GM23248 (cell line): ENCODE measurements around the gene HAGH.

ENCODE experiments used
- EZH2 ChIP-seq: fragments of 200-600 bp; sonication (generic); IDR thresholded peaks from 2 replicates; pipeline ENCODE4 v1.6.1; 2018; ENCODE audit warnings: antibody characterized with exemption, mild to moderate bottlenecking; ENCODE audit not compliant: insufficient read depth, poor library complexity, severe bottlenecking
- EZH2phosphoT487 ChIP-seq: fragments of 200-600 bp; sonication (generic); IDR thresholded peaks from 2 replicates; pipeline ENCODE4 v1.6.1; 2018; ENCODE audit warnings: antibody characterized with exemption, moderate library complexity, mild to moderate bottlenecking, low read depth; ENCODE audit not compliant: insufficient read depth

GRCh38 chr16:1778200-1779179, 48.1 kb downstream of the HAGH start:
- TF ChIP-seq EZH2phosphoT487 (no peak), EZH2 (no peak)
